CD4-positive, alpha-beta T cell treated with Interleukin-21 for 1 hour (primary cell): ENCODE results near the gene PPDPF.
A peak's percentile ranks its signal among the peaks of the same experiment; 100 is the strongest.
"Not testable (repeated sequence)": the region's sequence is repeated elsewhere in the genome, so short reads cannot be mapped to it uniquely, and the experiment has no call there.

ENCODE experiments used
- DNase-seq: peaks from one replicate; pipeline ENCODE4 v3.0.0-alpha.2; 2020

The PPDPF gene

GRCh38 chr20:63500902-63501817 is 19.4 kb upstream of the PPDPF start:
- no peak for DNase-seq

- no peak for DNase-seq
Measured at GRCh38 chr20:63501818-63502670, 18.5 kb upstream of the PPDPF start.

DNA sequence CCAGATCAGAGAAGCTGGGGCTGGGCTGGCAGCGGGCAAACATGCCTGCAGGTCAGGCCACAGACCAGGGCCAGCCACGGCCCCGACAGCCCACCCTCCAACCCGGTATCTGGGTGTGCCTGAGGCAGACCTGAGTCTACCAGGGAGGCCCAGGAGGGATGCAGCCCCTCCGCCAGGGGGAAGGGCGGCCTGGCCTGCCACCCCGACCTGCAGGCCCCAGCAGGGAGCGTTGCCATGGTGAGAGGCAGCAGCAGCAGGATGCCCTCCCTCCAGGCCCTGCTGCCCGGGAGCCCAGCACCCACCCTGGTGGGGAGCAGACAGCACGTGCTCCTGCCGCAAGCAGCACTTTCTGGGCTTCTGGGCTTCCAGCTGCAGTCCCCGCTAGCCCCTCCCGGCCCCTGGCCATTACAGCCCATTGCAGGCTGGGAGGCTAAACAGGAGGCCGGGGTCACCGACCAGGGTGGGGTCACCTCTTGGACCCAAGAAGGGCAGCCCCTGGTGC is 17.8 kb upstream of the PPDPF start:
- no peak for DNase-seq

- DNase-seq: no peak
Measured at GRCh38 chr20:63503524-63503923, 17.0 kb upstream of the PPDPF start.

DNA sequence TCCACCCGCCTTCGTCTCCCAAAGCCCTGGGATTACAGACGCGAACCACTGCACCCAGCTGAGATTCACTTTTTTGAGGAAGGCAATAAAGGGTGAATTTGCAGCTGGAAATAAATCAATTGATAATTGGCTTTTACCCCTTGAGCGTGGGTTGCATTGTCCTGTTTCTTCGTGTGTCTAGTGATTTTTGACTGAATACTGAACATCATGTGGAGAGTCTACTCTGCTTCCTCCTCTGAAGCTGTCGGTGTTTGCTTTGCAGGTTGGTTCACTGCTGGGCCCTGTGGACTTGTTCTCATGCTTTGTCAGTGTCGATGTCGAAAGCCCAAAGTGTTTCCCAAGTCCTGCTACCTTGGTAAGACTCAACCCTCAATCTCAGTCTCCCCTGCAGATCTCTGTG is 15.9 kb upstream of the PPDPF start:
- no peak for DNase-seq

DNA sequence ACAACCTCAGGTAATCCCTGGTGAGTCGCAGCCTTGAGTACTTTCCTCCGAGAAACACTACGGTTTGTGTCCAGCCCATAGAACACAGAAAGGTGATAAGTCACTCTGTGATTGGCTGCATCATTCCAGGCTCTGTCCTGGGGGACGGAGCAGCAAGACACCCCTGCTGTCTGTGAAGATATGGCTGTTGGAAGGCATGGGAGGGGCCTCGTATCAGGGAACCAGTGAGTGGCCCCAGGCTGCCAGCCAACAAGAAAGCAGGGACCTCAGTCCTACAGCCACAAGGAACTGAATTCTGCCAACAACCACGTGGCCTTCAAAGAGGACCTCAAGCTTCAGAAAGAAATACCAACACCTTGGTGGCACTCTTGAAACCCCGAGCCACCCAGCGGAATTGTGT is 15.3 kb upstream of the PPDPF start:
- DNase-seq: no peak

GRCh38 chr20:63505723-63506122 is 14.8 kb upstream of the PPDPF start:
- DNase-seq: no peak

DNA sequence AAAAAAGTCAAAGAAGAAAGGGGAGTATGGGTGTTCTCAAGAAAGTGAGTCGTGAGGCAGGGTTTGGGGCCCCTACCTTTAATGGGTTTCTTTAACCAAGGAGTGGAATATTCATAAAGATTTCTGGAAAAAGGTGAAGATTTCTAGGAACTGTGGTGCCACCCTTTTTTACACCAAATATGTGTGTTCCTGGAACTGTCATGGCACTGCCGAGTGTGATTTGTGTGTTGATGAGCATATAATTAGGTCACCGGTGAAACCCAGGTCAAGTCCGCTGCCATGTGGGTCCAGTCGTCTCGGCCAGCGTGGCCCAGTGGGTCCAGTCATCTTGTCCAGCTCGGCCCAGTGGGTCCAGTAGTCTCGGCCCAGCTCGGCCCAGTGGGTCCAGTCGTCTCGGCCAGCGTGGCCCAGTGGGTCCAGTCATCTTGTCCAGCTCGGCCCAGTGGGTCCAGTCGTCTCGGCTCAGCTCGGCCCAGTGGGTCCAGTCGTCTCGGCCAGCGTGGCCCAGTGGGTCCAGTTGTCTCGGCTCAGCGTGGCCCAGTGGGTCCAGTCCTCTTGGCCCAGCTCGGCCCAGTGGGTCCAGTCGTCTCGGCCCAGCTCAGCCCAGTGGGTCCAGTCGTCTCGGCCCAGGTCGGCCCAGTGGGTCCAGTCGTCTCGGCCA is 13.4 kb upstream of the PPDPF start:
- DNase-seq: no peak

DNA sequence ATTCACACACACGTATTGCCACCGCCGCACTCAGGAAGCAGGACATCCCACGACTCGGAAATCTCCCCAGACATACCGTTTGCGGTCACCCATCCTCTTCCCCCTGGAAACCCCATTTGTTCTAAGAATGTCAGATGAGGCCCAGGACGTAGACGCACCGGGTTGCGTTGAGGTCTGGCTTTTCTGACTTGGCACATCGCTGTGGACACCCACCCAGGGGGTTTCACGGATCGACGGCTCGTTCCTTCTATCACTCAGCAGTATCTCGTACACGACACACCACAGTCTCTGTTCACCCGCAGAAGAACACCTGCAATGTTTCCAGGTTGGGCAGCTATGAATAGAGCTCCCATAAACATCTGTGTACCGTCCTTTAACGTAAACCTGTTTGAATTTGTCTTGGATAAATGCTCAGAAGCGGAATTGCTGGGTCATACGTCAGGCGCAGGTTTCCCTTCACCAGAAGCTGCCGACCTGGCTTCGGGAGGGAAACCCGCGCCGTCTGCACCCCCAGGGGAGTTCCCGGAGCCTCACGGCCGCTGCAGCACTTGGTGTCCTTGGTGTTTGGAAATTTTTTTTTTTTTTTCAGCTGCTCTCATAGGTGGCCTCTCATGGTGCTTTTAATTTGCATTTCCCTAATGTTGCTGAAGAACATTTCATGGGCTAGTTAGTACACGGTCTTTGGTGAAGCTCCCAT is 12.3 kb upstream of the PPDPF start:
- DNase-seq: no peak

DNA sequence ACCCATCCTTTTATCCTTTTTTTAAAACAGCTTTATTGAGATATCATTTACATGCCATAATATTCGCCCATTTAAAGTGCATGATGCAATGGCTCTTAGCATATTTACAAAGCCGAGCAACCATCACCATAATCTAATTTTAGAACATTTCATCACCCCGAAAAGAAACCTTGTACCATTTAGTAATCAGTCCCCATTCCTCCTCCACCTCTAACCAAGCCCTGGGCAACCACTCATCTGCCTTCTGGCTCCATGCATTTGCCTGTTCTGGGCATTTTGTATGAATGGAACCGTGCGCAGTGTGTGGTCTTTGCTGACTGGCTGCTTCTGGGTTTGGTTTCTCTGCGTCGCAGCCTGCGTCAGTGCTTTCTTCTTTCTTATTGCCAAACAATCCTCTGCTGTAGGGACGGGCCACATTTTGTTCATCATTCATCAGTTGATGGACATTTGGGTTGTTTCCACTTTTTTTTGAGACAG is 11.4 kb upstream of the PPDPF start:
- DNase-seq: no peak

- no peak for DNase-seq
Measured at GRCh38 chr20:63513207-63513606, 7.4 kb upstream of the PPDPF start.

- DNase-seq: not testable (repeated sequence)
Measured at GRCh38 chr20:63514520-63514919, 6.0 kb upstream of the PPDPF start.

DNA sequence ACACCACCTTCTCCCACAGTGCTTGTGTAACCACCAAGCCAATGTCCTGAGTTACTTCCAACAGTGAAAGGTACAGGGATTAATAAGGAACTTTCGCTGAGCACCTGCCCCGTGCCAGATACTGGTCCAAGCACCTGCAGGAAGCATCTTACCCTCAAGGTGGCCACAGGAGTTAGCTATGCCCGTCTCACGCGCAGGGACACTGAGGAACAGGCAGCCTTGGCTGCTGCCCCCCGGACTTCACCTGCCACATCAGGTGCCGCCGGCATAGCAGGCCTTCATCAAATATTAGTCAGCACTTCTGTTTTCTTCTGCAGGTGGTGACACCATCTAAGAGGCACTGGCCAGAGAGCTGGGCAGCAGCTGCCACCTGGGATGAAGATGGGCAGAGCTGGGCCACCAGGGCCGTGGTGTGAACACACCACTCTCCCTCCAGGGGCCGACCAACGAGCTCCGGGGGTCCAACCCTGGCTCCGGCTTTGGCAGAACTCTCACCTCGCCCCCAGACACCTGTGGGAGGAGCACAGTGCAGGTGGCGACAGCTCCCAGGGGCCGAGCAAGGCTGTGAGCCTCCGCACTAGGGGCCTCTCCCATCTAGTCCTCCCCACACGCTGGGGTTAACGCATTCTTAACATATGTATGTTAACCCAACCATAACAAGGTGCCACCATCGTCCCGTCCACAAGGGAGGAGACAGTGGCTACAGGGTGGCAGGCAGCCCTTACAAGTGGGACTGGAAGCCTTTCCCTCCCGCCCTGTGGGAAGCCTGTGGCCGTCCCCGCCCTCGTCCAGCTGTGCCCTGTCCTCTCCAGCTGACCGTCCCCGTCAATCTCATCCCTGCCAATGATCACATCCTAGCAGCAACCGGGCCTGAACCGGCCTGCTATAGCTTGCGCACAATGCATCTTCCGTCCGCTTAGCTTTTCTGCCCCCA is 2.9 kb upstream of the PPDPF start:
- DNase-seq: no peak

GRCh38 chr20:63518351-63518861 is 2.2 kb upstream of the PPDPF start:
- DNase-seq: no peak

- DNase-seq: no peak
Measured at GRCh38 chr20:63518946-63519667, 1.5 kb upstream of the PPDPF start.

DNA sequence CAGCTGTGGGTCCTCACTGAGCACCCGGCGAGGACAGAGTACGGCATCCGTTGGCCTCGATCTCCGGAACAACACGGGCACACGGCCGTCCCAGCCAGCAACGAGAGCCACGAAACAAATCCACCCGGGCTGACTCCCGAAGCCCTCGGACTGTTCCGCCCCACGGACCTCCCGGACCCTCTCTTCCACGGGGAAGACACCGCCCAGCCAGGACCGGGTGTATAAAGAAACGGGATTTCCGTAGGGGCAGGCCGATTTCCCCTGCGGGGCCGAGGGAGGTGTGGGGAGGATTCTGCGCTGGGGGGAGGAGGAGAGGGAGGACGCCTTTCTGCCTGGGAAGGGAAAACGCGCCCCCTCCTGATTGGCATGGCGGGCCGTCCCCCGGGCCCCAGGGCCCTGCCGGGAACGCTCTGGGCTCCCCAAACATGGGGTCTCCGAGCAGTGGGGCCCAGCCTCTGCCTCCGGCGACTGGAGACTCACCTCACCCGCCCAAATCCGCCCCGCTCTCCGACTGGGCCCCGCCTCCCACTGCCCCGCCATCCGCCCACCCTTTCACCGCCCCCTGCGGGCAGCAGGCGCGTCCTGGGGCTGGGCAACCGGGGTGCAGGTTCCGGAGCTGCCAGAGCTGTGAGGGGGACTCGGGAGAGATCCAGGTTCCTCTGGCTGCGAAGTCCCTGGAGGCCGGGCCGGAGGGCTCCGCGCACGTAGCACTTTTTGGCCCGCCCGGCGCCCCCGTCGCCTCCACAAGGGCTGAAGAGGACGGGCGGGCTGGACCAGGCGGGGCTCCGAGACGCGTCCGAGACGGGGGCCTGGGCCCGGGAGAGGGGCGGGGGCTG is 679 bp upstream of the PPDPF start:
- DNase-seq: peak; percentile 77

GRCh38 chr20:63520934-63521601 is 503 bp downstream of the PPDPF start:
- DNase-seq: peak; percentile 68

- no peak for DNase-seq
Measured at GRCh38 chr20:63521602-63522001, 1.0 kb downstream of the PPDPF start.
